Stimulated activated CD4-positive, alpha-beta T cell treated with anti-CD3 and anti-CD28 coated beads, Interleukin-2, amount 100 ng/mL, for 4 hours (primary cell): ENCODE measurements around the gene UBE2J1.

Experiments used
- DNase-seq: peaks from one replicate; pipeline ENCODE4 v3.0.0-alpha.2; 2020; ENCODE audit warnings: low read depth

Gene UBE2J1

DNA sequence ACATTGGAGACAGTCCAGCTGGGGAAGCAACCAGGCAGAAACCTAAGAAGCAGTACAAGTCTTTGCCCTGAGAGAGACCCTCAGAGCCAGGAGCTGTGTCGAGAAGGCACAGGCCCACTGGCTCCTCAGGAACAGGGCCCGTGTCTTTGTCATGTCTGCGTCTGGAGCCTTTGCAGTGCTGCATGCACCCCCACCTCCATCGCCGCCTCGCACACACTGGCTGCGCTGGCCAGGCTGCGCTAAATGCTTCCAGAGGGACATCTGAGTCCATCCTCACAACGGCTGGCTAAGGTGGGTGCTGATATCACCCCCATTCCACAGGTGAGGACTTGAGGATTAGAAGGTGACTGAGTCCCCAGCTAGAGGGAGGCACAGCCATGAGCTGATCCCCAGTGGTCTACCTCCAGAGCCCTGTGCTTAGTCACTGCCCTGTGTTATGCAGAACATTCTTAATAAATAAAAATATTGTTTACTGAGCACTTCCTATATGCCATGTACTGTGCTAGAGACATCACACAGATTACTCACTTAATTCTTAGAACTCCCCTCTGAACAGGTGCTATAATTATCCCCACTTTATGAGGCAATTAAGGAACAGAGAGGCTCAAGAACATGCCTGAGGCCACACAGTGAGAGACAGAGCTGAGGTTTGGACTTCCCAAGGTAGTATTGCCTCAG lies 65.0 kb downstream of the UBE2J1 start:
- DNase-seq, result no peak

DNA sequence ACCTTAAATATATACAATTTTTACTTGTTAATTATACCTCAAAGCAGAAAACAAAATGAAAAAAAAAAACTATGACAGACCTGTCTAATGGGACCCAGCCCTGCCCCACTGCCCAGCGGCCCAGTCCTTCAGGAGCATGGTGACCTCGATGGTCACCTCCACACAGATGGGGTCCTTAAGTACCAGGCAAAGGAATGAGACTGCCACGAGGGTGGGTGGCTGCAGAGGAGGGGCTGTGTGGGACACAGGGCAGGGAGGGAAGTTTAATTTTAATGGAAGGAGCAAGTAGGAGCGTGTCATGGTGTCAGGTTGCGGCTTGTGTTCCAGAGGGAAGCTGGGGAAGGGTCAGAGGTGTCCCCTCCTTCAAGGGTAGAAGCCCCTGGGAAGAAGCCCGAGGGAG lies 66.0 kb downstream of the UBE2J1 start:
- DNase-seq, result no peak

DNA sequence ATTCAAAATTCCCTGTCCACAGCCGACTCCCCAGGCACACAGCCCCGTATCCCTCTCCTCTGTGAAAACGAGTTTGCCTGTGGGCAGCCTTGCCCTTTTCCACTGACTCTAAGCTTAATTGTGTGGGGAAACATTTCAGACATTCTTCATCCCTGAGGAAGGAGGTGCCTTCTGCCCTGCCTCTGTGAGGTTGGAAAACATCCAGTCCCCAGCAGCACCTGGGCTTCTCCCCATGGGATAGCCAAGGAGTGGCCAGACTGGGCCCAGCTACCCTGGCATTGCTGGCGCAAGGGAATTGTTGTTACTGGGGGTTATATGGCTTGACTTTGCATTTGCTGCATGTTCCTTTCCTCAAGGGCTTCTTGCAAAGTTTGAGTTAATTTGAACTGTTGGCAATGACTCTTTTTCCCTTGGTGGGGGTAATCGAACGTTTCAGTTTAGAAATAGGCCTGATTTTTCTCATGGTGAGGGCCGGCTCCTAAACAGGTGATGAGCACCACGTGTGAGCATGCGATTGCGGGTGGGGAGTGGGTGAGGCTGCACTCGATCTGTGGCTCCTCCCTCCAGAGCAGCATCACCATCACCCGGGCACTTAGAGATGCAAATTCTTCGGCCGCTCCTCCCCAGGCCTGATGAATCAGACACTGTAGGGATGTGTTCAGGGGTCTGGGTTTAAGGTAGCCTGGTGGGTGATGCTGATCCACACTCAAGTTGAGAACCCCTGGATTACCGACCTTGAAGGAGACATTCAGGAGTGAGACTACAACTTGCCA lies 67.4 kb downstream of the UBE2J1 start:
- DNase-seq, result no peak

DNA sequence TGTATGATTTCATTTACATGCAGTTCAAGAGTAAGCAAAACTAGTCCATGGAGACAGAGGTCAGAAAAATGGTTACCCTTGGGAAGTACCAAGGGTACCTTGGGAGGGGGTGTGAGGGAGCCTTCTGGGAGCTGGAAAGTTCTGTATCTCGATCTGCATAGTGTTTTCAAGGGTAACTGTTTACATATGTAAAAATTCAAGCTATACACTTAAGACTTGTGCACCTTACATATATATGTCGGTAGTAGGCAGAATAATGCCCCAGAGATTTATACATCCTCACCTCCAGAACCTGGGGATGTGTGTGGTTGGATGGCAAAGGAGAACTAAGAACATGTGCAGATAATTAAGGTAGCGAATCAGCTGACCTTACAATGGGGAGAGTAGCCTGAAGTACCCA lies 68.4 kb downstream of the UBE2J1 start:
- DNase-seq, result no peak

DNA sequence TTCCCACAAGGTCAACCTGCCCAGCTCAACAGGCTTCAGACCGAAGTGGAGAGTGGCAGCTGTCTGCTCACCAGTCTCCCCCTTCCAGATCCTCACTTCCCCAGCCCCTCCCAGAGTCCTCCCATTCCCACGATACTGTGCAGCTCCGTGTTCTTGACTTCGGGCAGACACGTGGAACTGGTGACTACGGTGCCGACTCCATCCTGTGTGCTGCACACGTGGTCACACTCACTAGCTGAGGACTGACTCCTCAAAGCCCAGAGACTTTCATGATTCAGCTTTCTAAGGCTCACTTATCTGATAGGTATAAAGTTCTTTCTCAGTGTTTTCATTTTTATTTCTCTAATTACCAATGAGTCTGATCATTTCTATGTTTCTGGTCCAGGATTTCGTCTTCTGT lies 69.8 kb downstream of the UBE2J1 start:
- no peak for DNase-seq

DNA sequence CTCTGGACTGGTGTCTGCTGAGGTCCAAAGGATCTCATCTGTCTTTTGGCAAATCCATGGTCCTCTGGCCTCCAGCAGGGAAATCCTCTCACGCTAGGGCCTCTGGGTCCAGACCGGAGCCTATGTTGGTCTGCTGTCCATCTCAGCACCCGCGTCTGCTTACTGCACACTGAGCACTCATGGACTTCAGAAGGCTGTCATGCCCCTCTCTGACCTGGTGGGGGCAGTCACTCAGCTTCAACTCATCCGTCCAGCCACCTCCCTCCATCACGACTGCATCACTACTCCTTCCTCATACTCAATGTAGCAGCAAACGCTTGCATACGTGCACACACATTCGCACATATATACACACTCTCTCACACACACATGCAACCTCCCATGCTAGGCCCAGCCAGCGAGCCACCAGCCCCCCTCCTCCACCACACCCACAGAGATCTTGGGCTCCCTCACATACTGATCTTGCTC lies 70.7 kb downstream of the UBE2J1 start:
- no peak for DNase-seq

DNA sequence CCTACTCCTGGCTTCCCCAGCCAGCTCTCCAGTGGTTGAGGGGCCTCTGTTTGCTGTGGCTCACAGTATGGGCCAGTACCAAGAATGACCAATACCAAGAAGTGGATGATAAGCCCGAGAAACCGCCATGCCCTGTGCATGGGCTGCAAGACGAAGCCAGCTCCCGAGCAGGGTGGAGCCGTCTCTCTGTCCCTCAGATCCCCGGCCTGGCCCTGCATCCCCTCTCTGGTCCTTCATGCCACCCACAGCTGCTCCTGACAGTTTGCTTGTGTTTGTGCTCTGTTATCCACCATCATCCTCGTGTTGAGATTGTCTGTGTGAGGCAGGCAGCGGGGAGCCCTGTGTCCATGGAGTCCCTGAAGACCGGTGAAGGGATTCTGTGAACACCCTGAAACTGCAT lies 73.6 kb downstream of the UBE2J1 start:
- DNase-seq, result no peak
